K562 (cell line): Measurements from ENCODE around the gene RPP21. TPM values are rescaled to one million over a fixed set of nuclear protein-coding genes. Genes with fewer than 3 reads are reported as not detected.

Experiments used
- BHLHE40 ChIP-seq: IDR thresholded peaks from 2 replicates; pipeline ENCODE4 v1.6.1; 2011; ENCODE audit warnings: low read length, improper control_type of control experiment
- CREB1 ChIP-seq, 2 experiments: sonication (generic) in 1 of 2; formaldehyde crosslinking in 1 of 2; IDR thresholded peaks; 2 replicates each; pipeline versions ENCODE4 v1.6.1 to v1.8.0; 2012 to 2022; ENCODE audit warnings: inconsistent platforms in 1 of 2, mild to moderate bottlenecking in 1 of 2, missing genetic modification reagents in 1 of 2, moderate library complexity in 1 of 2
- DPF2 ChIP-seq: fragments of 450-650 bp; IDR thresholded peaks from 2 replicates; pipeline ENCODE4 v1.6.1; 2016
- FOXP4 ChIP-seq: sonication (generic); formaldehyde crosslinking; IDR thresholded peaks from 2 replicates; pipeline ENCODE4 v1.8.0; 2022; ENCODE audit warnings: mild to moderate bottlenecking, missing genetic modification reagents, borderline replicate concordance
- HBP1 ChIP-seq: fragments of 450-650 bp; formaldehyde crosslinking; IDR thresholded peaks from 2 replicates; pipeline ENCODE4 v1.4.0; 2022; ENCODE audit warnings: missing genetic modification characterization
- ID3 ChIP-seq, 2 experiments: fragments of 250-450 bp in 1 of 2; fragments of 450-650 bp in 1 of 2; sonication (Bioruptor Pico) in 1 of 2; IDR thresholded peaks; 2 replicates each; pipeline versions ENCODE4 v1.6.1 to v1.8.0; 2016 to 2021; ENCODE audit warnings: mild to moderate bottlenecking in 2 of 2, moderate library complexity in 2 of 2, missing compliant biosample characterization in 1 of 2, missing genetic modification characterization in 1 of 2
- KLF6 ChIP-seq: fragments of 250-450 bp; sonication (Bioruptor Pico); IDR thresholded peaks from 2 replicates; pipeline ENCODE4 v1.4.0; 2020; ENCODE audit warnings: mild to moderate bottlenecking, moderate library complexity, borderline replicate concordance
- LEF1 ChIP-seq: fragments of 450-650 bp; IDR thresholded peaks from 2 replicates; pipeline ENCODE4 v1.6.1; 2016; ENCODE audit warnings: mild to moderate bottlenecking
- NONO ChIP-seq, 2 experiments: fragments of 200-400 bp in 1 of 2; fragments of 450-650 bp in 1 of 2; formaldehyde crosslinking in 1 of 2; IDR thresholded peaks; 2 replicates each; pipeline ENCODE4 v1.6.1; 2017; ENCODE audit warnings: low read depth in 2 of 2, mild to moderate bottlenecking in 2 of 2, moderate library complexity in 2 of 2, low read length in 1 of 2
- RAD51 ChIP-seq: fragments of 450-650 bp; IDR thresholded peaks from 2 replicates; pipeline ENCODE4 v1.7.1; 2016; ENCODE audit warnings: low read depth, mild to moderate bottlenecking, borderline replicate concordance
- RREB1 ChIP-seq: fragments of 250-450 bp; sonication (Bioruptor Pico); IDR thresholded peaks from 2 replicates; pipeline ENCODE4 v1.4.0; 2020
- TFAP4 ChIP-seq: sonication (generic); formaldehyde crosslinking; IDR thresholded peaks from 2 replicates; pipeline ENCODE4 v1.8.0; 2022; ENCODE audit warnings: missing genetic modification reagents, mild to moderate bottlenecking, moderate library complexity, borderline replicate concordance
- polyA plus RNA-seq, 8 experiments: library from polyadenylated mRNA; depleted of rRNA in 4 of 8; stranded (reverse) in 5 of 8; unstranded in 3 of 8; fragments of >200 nt; fragmentation: Nextera tagmentation in 2 of 8; fragmentation: Illumina TruSeq in 1 of 8; extraction: Ambion mirVana in 2 of 8; extraction: Trizol in 1 of 8; gene quantifications; 2 replicates each; pipeline versions ENCODE4 v1.2.1 to v1.2.3, GENCODE V29; 2011 to 2014; ENCODE audit warnings: inconsistent platforms in 1 of 8, missing spikeins in 1 of 8
- total RNA-seq, 7 experiments: library from RNA; depleted of rRNA in 6 of 7; stranded (reverse); fragments of >200 nt in 6 of 7; fragmentation: Illumina TruSeq in 2 of 7; extraction: Trizol in 2 of 7; gene quantifications; 2 replicates each; pipeline versions ENCODE4 v1.2.1 to v1.2.3, GENCODE V29; 2011 to 2021; ENCODE audit warnings: low replicate concordance in 1 of 7

RPP21 gene
- total and polyA plus RNA-seq, 9 of the 15 experiments (the other 6 are each of a cell fraction or from before 2014, with no cell fraction given) = 62.1 to 362 (median 166) TPM

- TF ChIP-seq HBP1 (CRISPR knock-in tag) (peak; percentile 85), ID3 (CRISPR knock-in tag; IDR thresholded peaks at IDR 0.05) (peak; percentile 66; the same call in 1 of the 2 replicates), ID3 (tag; IDR thresholded peaks at IDR 0.05) (peak; percentile 35; the same call in 1 of the 2 replicates), FOXP4 (CRISPR knock-in tag) (no peak; the same call in 1 of the 2 replicates), RREB1 (CRISPR knock-in tag) (no peak), BHLHE40 (peak; percentile 79), CREB1 (IDR thresholded peaks at IDR 0.05) (peak; percentile 82), CREB1 (CRISPR knock-in tag; IDR thresholded peaks at IDR 0.05) (no peak; the same call in 1 of the 2 replicates), KLF6 (CRISPR knock-in tag) (no peak), LEF1 (peak; percentile 36; the same call in 1 of the 2 replicates), TFAP4 (CRISPR knock-in tag) (peak; percentile 88; the same call in 1 of the 2 replicates), RAD51 (0 out of 2 replicates have a peak, but pooled peaks have one; percentile 23), DPF2 (peak; percentile 79), NONO (IDR thresholded peaks at IDR 0.05; ENCODE audit: low read depth in 2 of 2, low read length in 1 of 2) (0 out of 4 replicates have a peak, but pooled peaks of 1 of the 2 experiments have one; percentile 15)
Measured at GRCh38 chr6:30325873-30326525, 19.0 kb upstream of the RPP21 start (continued).
